Measurements from ENCODE around the gene ANTXRL. TPM values are rescaled to one million over a fixed set of nuclear protein-coding genes. Genes with fewer than 3 reads are reported as not detected.
"Not testable (repeated sequence)": the region's sequence is repeated elsewhere in the genome, so short reads cannot be mapped to it uniquely, and the experiment has no call there.

ANTXRL gene
- total RNA-seq, 3 donors from 2014 or later = not detected

DNA sequence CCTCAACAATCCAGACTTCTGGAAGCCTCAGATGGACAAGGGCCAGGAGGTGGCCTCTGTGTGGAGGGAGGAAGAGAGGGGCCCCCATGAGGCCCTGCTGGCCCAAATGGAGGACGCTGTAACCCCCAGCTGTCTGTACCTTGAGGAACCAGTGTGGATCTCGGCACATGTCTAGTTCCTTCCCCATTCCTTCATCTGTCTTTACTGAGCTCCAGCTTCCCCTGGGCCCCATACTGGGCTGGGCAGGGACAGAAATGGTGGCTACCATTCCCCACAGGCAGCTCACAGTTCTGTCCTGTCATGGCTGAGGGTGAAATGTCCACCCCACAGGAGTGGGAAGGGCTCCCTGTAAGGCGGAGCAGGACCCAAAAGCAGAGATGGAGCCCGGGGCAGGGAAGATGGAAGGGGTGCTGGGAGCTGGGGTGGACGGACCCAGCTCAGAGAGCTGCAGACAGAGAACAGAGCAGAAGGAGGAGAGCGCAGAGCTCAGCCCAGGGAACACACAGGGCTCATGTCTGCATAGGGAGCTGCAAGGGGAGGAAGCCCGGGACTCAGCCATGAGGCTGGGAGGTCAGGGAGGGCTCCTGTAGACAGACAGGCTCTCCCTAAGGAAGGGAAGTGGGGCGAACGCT is 22.8 kb downstream of the ANTXRL start:
- Histone ChIP-seq H3K36me3 (ENCODE audit: low read depth) (no peaks in the 10 kb centered on the region), H3K9me3 (no peaks in the 10 kb centered on the region), H3K4me3 (no peak overlapping the region), H3K4me1 (ENCODE audit: low read depth) (no peaks in the 10 kb centered on the region)
- TF ChIP-seq, protein P1, sequence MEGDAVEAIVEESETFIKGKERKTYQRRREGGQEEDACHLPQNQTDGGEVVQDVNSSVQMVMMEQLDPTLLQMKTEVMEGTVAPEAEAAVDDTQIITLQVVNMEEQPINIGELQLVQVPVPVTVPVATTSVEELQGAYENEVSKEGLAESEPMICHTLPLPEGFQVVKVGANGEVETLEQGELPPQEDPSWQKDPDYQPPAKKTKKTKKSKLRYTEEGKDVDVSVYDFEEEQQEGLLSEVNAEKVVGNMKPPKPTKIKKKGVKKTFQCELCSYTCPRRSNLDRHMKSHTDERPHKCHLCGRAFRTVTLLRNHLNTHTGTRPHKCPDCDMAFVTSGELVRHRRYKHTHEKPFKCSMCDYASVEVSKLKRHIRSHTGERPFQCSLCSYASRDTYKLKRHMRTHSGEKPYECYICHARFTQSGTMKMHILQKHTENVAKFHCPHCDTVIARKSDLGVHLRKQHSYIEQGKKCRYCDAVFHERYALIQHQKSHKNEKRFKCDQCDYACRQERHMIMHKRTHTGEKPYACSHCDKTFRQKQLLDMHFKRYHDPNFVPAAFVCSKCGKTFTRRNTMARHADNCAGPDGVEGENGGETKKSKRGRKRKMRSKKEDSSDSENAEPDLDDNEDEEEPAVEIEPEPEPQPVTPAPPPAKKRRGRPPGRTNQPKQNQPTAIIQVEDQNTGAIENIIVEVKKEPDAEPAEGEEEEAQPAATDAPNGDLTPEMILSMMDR (IDR thresholded peaks at IDR 0.05) = no peak
- DNase-seq = peak in 1 of 3 donors; percentile 16
- intact Hi-C loops (cut with DNase I, micrococcal nuclease) = no loop called here
- ATAC-seq = no peak

DNA sequence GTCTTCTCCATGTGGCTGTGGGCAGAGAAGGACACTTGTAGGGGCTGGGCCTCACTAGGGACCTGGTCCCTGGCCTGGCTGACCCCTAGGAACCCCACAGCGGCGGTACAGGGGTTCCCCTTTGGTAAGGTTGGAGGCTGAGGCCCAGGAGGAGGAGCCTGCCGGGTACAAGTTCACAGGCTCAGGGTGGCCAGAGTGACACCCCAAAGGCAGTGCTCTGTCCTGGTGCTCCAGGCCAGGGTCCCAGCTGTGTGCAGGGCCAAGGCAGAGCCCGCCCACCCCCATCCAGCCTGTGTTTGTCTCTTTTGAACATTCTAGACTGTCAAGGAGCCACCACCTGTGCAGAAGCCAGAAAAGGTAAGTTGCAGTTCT is 23.3 kb downstream of the ANTXRL start:
- H3K9me3 ChIP-seq = no peaks in the 10 kb centered on the region
- TF ChIP-seq, protein P1 (IDR thresholded peaks at IDR 0.05) = no peak

DNA sequence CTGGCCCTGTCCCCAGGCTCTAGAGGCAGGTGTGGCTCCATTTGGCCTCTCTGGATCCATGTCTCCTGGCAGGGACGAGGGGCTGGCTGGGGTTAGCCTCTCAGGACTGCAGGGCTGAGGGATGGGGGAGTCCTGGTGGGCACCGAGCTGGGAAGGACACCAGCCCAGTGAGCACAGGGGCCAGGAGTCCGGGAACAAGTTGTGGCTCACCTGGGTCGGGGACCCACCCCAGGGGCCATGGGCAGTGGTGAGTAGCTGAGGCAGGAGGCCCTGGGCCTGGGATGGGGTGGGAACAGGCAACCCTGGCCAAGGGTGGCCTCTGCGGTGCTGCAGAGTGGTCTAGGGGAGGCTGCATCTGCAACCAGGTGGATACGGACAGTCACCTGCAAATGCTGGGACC is 24.1 kb downstream of the ANTXRL start:
- peak in 2 of 3 donors; percentile 16 to 24 for DNase-seq
- H3K4me1 ChIP-seq (ENCODE audit: low read depth) = no peaks in the 10 kb centered on the region
- no peaks in the 10 kb centered on the region for H3K9me3 ChIP-seq
- H3K36me3 ChIP-seq (ENCODE audit: low read depth) = no peaks in the 10 kb centered on the region
- intact Hi-C loops (cut with DNase I, micrococcal nuclease) = no loop called here
- ATAC-seq = no peak
- TF ChIP-seq, protein P1 (IDR thresholded peaks at IDR 0.05) = no peak
- H3K4me3 ChIP-seq = no peak overlapping the region

More for the DNA sequence above, 23.3 kb downstream of the ANTXRL start:
- ATAC-seq = no peak
- peak in 1 of 3 donors; percentile 39 for DNase-seq
- intact Hi-C loops (cut with DNase I, micrococcal nuclease) = no loop called here
- H3K36me3 ChIP-seq (ENCODE audit: low read depth) = no peaks in the 10 kb centered on the region
- H3K4me3 ChIP-seq = no peak overlapping the region
- H3K4me1 ChIP-seq (ENCODE audit: low read depth) = no peaks in the 10 kb centered on the region

DNA sequence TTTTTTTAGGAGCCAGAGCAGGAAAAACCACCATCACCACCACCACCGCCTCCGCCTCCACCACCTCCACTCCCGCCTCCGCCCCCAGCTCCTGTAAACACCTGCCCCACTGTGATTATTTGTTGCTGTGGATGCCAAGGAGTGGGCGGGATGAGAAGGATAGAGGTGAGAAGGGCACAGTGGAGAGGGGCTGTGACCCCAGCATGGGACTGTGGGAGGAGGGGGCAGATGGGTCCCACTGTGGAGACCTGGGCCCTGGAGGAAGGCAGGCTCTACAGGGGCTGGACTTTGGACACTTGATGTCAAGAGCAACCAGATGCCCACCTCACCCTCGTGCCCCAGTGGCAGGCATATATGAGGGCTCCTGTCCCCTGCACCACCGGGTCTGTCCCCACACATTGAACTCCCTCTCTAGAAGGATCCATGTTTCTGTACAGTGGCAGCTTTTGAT is 24.7 kb downstream of the ANTXRL start:
- Histone ChIP-seq H3K36me3 (ENCODE audit: low read depth) (no peaks in the 10 kb centered on the region), H3K4me1 (ENCODE audit: low read depth) (no peaks in the 10 kb centered on the region), H3K9me3 (no peaks in the 10 kb centered on the region), H3K4me3 (no peak overlapping the region)
- ATAC-seq = no peak
- DNase-seq = peak in 2 of 3 donors; percentile 12 to 34
- TF ChIP-seq, protein P1 (IDR thresholded peaks at IDR 0.05) = no peak
- intact Hi-C loops (cut with DNase I, micrococcal nuclease) = no loop called here

DNA sequence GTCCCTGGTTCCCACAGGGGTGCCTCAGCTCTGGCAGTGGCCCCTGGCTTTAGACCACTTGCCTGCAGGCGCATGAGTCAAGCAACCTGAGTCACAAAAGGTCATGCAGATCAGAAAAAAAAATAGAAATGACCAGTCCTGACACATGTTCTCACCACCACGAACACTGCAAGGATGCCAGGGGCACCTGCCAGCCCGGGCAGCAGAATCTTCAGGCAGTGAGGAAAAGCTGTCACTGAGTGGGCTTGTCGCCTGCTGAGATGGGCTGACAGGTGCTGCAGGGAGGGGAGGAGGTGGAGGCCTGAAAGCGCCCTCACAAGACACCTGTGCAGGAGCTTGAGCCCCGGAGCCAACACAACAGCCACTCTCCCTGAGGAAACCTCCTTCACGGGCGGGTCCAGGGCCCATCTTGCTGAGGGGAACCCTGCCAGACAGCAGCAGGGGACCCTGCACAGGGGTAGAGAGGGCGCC is 25.2 kb downstream of the ANTXRL start:
- DNase-seq = peak in 1 of 3 donors; percentile 27
- intact Hi-C loops (cut with DNase I, micrococcal nuclease); H3K36me3 ChIP-seq (ENCODE audit: low read depth); H3K4me3 ChIP-seq; ATAC-seq; H3K9me3 ChIP-seq; H3K4me1 ChIP-seq (ENCODE audit: low read depth): not testable (repeated sequence)

DNA sequence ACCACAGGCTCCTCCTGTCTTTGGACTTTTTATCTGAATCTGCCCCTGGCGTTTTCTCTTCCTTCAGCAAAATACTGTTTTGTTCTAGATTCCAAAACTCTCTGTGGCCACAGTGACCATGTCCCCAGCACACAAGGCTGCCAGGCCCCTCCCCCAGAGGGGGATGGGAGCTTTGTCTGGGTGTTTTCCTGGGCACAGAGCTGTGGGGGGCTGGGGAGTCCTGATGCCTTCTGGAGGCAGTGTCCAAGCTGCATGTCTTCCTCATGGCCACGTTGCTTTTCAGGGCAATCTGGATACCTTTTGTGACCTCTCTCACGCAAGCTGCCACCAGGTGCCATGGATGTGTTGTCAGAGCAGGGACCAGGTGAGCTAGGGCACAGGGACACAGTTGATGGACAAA is 26.2 kb downstream of the ANTXRL start:
- TF ChIP-seq, protein P1 (IDR thresholded peaks at IDR 0.05) = no peak
- no peaks in the 10 kb centered on the region for H3K9me3 ChIP-seq
- no peak overlapping the region for H3K4me3 ChIP-seq
- DNase-seq (no peak), ATAC-seq (no peak)
- no peaks in the 10 kb centered on the region for H3K36me3 ChIP-seq (ENCODE audit: low read depth)
- no peaks in the 10 kb centered on the region for H3K4me1 ChIP-seq (ENCODE audit: low read depth)
- intact Hi-C loops (cut with DNase I, micrococcal nuclease) = no loop called here

All from mucosa of descending colon (tissue), 3 donors.